Activated CD4-positive, alpha-beta T cell treated with anti-CD3 and anti-CD28 coated beads, Interleukin-2, amount 50 U/mL, for 16 hours (primary cell): ENCODE results near the gene PLK1.
"Not testable (repeated sequence)": the region's sequence is repeated elsewhere in the genome, so short reads cannot be mapped to it uniquely, and the experiment has no call there.

Experiments used
- DNase-seq: peaks from one replicate; pipeline ENCODE4 v3.0.0-alpha.2; 2020

The PLK1 gene

GRCh38 chr16:23711785-23712184 is 33.1 kb downstream of the PLK1 start:
- DNase-seq = no peak

GRCh38 chr16:23712976-23713375 is 34.3 kb downstream of the PLK1 start, which contains the start of gene ERN2:
ERN2 (minus strand) TSS chr16:23713222; CDS start chr16:23713187, 35 bp downstream.
- DNase-seq = no peak

GRCh38 chr16:23716484-23716883 is 37.8 kb downstream of the PLK1 start:
- DNase-seq = no peak

- DNase-seq = not testable (repeated sequence)
Observed at GRCh38 chr16:23722613-23723240, 44.0 kb downstream of the PLK1 start.

DNA sequence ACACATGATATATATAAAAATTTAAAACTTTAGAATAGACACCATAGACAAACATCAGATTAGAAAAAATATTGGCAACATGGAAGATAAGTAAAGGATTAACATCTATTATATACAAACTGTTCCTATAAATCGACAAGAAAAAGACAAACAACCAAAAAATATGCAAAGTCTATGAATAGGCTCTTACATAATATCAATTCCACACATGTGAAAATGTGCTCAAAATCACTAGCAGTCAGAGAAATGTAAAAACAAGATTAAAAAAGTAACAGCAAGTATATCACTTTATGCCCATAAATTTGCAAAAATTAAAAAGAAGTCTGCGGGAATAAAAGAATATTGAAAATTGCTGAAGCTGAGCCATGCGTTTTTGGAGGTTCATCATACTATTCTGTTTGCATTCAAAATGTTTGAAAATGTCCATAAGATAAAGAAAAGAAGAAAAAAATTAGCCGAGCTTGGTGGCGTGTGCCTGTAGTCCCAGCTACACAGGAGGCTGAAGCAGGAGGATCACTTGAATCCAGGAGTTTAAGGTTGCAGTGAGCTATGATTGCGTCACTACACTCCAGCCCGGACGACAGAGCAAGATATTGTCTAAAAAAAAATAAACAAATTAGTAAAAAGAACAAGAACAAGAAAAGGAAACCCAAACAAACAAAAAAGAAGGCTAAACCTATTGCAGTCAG is 45.6 kb downstream of the PLK1 start:
- no peak for DNase-seq

GRCh38 chr16:23724785-23725131 is 46.1 kb downstream of the PLK1 start:
- no peak for DNase-seq

GRCh38 chr16:23726710-23727109 is 48.0 kb downstream of the PLK1 start:
- DNase-seq = no peak

GRCh38 chr16:23728112-23728477 is 49.4 kb downstream of the PLK1 start:
- no peak for DNase-seq

- DNase-seq = no peak
Observed at GRCh38 chr16:23729503-23730424, 51.1 kb downstream of the PLK1 start.

- no peak for DNase-seq
Observed at GRCh38 chr16:23734176-23734893, 55.6 kb downstream of the PLK1 start.

GRCh38 chr16:23737423-23738028 is 58.8 kb downstream of the PLK1 start:
- not testable (repeated sequence) for DNase-seq

- DNase-seq = no peak
Observed at GRCh38 chr16:23739516-23739915, 60.8 kb downstream of the PLK1 start.
